ENCODE measurements around the gene CREB5.
"Not testable (repeated sequence)": the region's sequence is repeated elsewhere in the genome, so short reads cannot be mapped to it uniquely, and the experiment has no call there.

CREB5 gene

GRCh38 chr7:28411876-28412662, at the start of gene CREB5:
Gene CREB5 (plus strand): TSS chr7:28412518. CDS start chr7:28412915, 397 bp downstream.
- DNase-seq (ENCODE audit: low spot score) = peak; percentile 84

GRCh38 chr7:28362812-28363211, 49.5 kb upstream of the CREB5 start:
- DNase-seq (ENCODE audit: low spot score) = no peak

- DNase-seq (ENCODE audit: low spot score) = no peak
These were observed 48.2 kb upstream of the CREB5 start for GRCh38 chr7:28364082-28364481.

- DNase-seq (ENCODE audit: low spot score) = no peak
These were observed 42.8 kb upstream of the CREB5 start for GRCh38 chr7:28369523-28369922.

GRCh38 chr7:28371846-28372245, 40.5 kb upstream of the CREB5 start:
- no peak for DNase-seq (ENCODE audit: low spot score)

- no peak for DNase-seq (ENCODE audit: low spot score)
These were observed 38.3 kb upstream of the CREB5 start for GRCh38 chr7:28373990-28374389.

GRCh38 chr7:28375729-28376128, 36.6 kb upstream of the CREB5 start:
- no peak for DNase-seq (ENCODE audit: low spot score)

- DNase-seq (ENCODE audit: low spot score) = no peak
These were observed 35.7 kb upstream of the CREB5 start for GRCh38 chr7:28376634-28377033.

GRCh38 chr7:28378574-28379149, 33.7 kb upstream of the CREB5 start:
- DNase-seq (ENCODE audit: low spot score) = no peak

GRCh38 chr7:28381466-28381865, 30.9 kb upstream of the CREB5 start:
- DNase-seq (ENCODE audit: low spot score) = no peak

- DNase-seq (ENCODE audit: low spot score) = no peak
These were observed 30.2 kb upstream of the CREB5 start for GRCh38 chr7:28382144-28382543.

GRCh38 chr7:28383975-28384374, 28.3 kb upstream of the CREB5 start:
- no peak for DNase-seq (ENCODE audit: low spot score)

GRCh38 chr7:28389504-28390395, 22.6 kb upstream of the CREB5 start:
- DNase-seq (ENCODE audit: low spot score) = peak; percentile 49

GRCh38 chr7:28390426-28390825, 21.9 kb upstream of the CREB5 start:
- DNase-seq (ENCODE audit: low spot score) = no peak

- DNase-seq (ENCODE audit: low spot score) = no peak
These were observed 20.0 kb upstream of the CREB5 start for GRCh38 chr7:28392289-28392688.

GRCh38 chr7:28395404-28395803, 16.9 kb upstream of the CREB5 start:
- no peak for DNase-seq (ENCODE audit: low spot score)

GRCh38 chr7:28395831-28396230, 16.5 kb upstream of the CREB5 start:
- no peak for DNase-seq (ENCODE audit: low spot score)

- DNase-seq (ENCODE audit: low spot score) = no peak
These were observed 15.2 kb upstream of the CREB5 start for GRCh38 chr7:28397141-28397540.

- DNase-seq (ENCODE audit: low spot score) = no peak
These were observed 11.4 kb upstream of the CREB5 start for GRCh38 chr7:28400838-28401360.

GRCh38 chr7:28401567-28401966, 10.8 kb upstream of the CREB5 start:
- DNase-seq (ENCODE audit: low spot score) = not testable (repeated sequence)

GRCh38 chr7:28405662-28406061, 6.7 kb upstream of the CREB5 start:
- DNase-seq (ENCODE audit: low spot score) = no peak

- no peak for DNase-seq (ENCODE audit: low spot score)
These were observed 6.1 kb upstream of the CREB5 start for GRCh38 chr7:28406192-28406591.
